K562 (cell line): Measurements from ENCODE around the gene GLTPD2. TPM values are rescaled to one million over a fixed set of nuclear protein-coding genes. Genes with fewer than 3 reads are reported as not detected.
A peak's percentile ranks its signal among the peaks of the same experiment; 100 is the strongest.

Experiments
- E2F3 ChIP-seq: fragments of 250-450 bp; sonication (Bioruptor Pico); IDR thresholded peaks from 2 replicates; pipeline ENCODE4 v1.4.0; 2020; ENCODE audit warnings: mild to moderate bottlenecking
- JUND ChIP-seq, 2 experiments: IDR thresholded peaks; 2 replicates in 1 of 2; 3 replicates in 1 of 2; pipeline ENCODE4 v1.6.1; 2011; ENCODE audit warnings: borderline replicate concordance in 2 of 2, low read depth in 2 of 2, low read length in 2 of 2, improper control_type of control experiment in 1 of 2, missing biosample characterization in 1 of 2, missing genetic modification characterization in 1 of 2, missing genetic modification reagents in 1 of 2
- MCM3 ChIP-seq: fragments of 450-650 bp; IDR thresholded peaks from 2 replicates; pipeline ENCODE4 v1.6.1; 2016
- SMAD4 ChIP-seq: fragments of 250-450 bp; sonication (Bioruptor Pico); conservative IDR thresholded peaks from 2 replicates; pipeline ENCODE4 v1.8.0; 2021; ENCODE audit warnings: inconsistent platforms, mild to moderate bottlenecking, moderate library complexity
- SRSF7 ChIP-seq: fragments of 200-400 bp; formaldehyde crosslinking; optimal IDR thresholded peaks from 2 replicates; pipeline ENCODE3; 2017; ENCODE audit warnings: mild to moderate bottlenecking, low read depth, low read length
- ZNF143 ChIP-seq: sonication (generic); formaldehyde crosslinking; IDR thresholded peaks from 2 replicates; pipeline ENCODE4 v1.9.0; 2022; ENCODE audit warnings: mild to moderate bottlenecking, missing genetic modification reagents
- polyA plus RNA-seq, 8 experiments: library from polyadenylated mRNA; depleted of rRNA in 4 of 8; stranded (reverse) in 5 of 8; unstranded in 3 of 8; fragments of >200 nt; fragmentation: Nextera tagmentation in 2 of 8; fragmentation: Illumina TruSeq in 1 of 8; extraction: Ambion mirVana in 2 of 8; extraction: Trizol in 1 of 8; gene quantifications; 2 replicates each; pipeline versions ENCODE4 v1.2.1 to v1.2.3, GENCODE V29; 2011 to 2014; ENCODE audit warnings: inconsistent platforms in 1 of 8, missing spikeins in 1 of 8
- total RNA-seq, 7 experiments: library from RNA; depleted of rRNA in 6 of 7; stranded (reverse); fragments of >200 nt in 6 of 7; fragmentation: Illumina TruSeq in 2 of 7; extraction: Trizol in 2 of 7; gene quantifications; 2 replicates each; pipeline versions ENCODE4 v1.2.1 to v1.2.3, GENCODE V29; 2011 to 2021; ENCODE audit warnings: low replicate concordance in 1 of 7
- TF ChIP-seq, protein P1 (sequence below): fragments of 450-650 bp; IDR thresholded peaks from 2 replicates; pipeline ENCODE4 v1.6.1; 2014; ENCODE audit warnings: low read depth, mild to moderate bottlenecking, moderate library complexity, borderline replicate concordance
- TF ChIP-seq, protein P2 (sequence below): fragments of 250-450 bp; sonication (Bioruptor Pico); IDR thresholded peaks from 2 replicates; pipeline ENCODE4 v1.8.0; 2021; ENCODE audit warnings: moderate library complexity, mild to moderate bottlenecking, inconsistent platforms
- TF ChIP-seq, protein P3 (sequence below): fragments of 250-450 bp; sonication (Bioruptor Pico); IDR thresholded peaks from 2 replicates; pipeline ENCODE4 v1.5.0; 2021; ENCODE audit warnings: mild to moderate bottlenecking, moderate library complexity
- TF ChIP-seq, protein P4 (sequence below), 2 experiments: fragments of 450-650 bp; formaldehyde crosslinking in 1 of 2; IDR thresholded peaks; 2 replicates each; pipeline versions ENCODE4 v1.4.0 to v1.6.1; 2014 to 2020; ENCODE audit warnings: mild to moderate bottlenecking in 2 of 2, borderline replicate concordance in 1 of 2, low read depth in 1 of 2

The GLTPD2 gene
- total and polyA plus RNA-seq, 9 of the 15 experiments (the other 6 are each of a cell fraction or from before 2014, with no cell fraction given), result not detected

DNA sequence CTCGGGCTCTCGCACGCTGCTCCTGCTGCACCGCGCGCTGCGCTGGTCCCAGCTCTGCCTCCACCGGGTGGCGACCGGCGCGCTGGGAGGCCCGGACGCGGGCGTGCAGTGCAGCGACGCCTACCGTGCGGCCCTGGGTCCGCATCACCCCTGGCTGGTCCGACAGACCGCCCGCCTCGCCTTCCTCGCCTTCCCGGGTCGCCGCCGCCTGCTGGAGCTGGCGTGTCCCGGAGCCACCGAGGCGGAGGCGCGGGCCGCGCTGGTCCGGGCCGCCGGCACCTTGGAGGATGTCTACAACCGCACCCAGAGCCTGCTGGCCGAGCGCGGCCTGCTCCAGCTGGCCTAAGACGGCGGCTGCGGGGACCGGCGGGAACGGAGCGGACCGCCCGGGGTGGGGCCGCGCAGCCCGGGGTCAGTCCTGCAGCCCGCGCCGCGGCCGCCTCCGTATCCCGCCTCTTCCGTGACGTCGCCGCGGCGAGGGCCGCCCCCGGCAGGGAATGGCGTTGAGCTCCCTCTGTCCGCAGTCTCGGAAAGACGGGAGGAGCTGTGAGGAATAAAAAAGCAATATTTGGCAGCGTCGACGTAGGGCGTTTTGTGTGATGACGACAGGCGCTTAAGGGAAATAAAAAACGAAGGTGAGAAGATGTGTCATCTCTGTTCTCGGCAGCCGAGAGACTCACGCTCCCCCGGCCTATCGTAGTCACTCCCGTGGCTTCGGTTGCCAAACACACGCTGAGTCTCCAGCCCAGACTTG, 1.4 kb downstream of the GLTPD2 start (continued):
- TF ChIP-seq, protein P1, sequence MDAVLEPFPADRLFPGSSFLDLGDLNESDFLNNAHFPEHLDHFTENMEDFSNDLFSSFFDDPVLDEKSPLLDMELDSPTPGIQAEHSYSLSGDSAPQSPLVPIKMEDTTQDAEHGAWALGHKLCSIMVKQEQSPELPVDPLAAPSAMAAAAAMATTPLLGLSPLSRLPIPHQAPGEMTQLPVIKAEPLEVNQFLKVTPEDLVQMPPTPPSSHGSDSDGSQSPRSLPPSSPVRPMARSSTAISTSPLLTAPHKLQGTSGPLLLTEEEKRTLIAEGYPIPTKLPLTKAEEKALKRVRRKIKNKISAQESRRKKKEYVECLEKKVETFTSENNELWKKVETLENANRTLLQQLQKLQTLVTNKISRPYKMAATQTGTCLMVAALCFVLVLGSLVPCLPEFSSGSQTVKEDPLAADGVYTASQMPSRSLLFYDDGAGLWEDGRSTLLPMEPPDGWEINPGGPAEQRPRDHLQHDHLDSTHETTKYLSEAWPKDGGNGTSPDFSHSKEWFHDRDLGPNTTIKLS, result peak; percentile 87
- TF ChIP-seq, protein P2, sequence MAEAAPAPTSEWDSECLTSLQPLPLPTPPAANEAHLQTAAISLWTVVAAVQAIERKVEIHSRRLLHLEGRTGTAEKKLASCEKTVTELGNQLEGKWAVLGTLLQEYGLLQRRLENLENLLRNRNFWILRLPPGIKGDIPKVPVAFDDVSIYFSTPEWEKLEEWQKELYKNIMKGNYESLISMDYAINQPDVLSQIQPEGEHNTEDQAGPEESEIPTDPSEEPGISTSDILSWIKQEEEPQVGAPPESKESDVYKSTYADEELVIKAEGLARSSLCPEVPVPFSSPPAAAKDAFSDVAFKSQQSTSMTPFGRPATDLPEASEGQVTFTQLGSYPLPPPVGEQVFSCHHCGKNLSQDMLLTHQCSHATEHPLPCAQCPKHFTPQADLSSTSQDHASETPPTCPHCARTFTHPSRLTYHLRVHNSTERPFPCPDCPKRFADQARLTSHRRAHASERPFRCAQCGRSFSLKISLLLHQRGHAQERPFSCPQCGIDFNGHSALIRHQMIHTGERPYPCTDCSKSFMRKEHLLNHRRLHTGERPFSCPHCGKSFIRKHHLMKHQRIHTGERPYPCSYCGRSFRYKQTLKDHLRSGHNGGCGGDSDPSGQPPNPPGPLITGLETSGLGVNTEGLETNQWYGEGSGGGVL, result no peak
- 0 out of 2 replicates have a peak, but pooled peaks have one; percentile 30 for TF ChIP-seq E2F3 (CRISPR knock-in tag)
- peak; percentile 13; the same call in 1 of the 2 replicates for TF ChIP-seq JUND (IDR thresholded peaks at IDR 0.05; ENCODE audit: borderline replicate concordance, low read depth, low read length)
- TF ChIP-seq JUND (tag; IDR thresholded peaks at IDR 0.05; ENCODE audit: borderline replicate concordance, low read depth, low read length), result no peak; the same call in 2 of the 3 replicates
- TF ChIP-seq MCM3, result no peak
- no peak for TF ChIP-seq SRSF7
- TF ChIP-seq ZNF143 (CRISPR knock-in tag), result peak; percentile 16; the same call in 1 of the 2 replicates
- TF ChIP-seq SMAD4 (CRISPR knock-in tag), result peak; percentile 83
- TF ChIP-seq, protein P3, sequence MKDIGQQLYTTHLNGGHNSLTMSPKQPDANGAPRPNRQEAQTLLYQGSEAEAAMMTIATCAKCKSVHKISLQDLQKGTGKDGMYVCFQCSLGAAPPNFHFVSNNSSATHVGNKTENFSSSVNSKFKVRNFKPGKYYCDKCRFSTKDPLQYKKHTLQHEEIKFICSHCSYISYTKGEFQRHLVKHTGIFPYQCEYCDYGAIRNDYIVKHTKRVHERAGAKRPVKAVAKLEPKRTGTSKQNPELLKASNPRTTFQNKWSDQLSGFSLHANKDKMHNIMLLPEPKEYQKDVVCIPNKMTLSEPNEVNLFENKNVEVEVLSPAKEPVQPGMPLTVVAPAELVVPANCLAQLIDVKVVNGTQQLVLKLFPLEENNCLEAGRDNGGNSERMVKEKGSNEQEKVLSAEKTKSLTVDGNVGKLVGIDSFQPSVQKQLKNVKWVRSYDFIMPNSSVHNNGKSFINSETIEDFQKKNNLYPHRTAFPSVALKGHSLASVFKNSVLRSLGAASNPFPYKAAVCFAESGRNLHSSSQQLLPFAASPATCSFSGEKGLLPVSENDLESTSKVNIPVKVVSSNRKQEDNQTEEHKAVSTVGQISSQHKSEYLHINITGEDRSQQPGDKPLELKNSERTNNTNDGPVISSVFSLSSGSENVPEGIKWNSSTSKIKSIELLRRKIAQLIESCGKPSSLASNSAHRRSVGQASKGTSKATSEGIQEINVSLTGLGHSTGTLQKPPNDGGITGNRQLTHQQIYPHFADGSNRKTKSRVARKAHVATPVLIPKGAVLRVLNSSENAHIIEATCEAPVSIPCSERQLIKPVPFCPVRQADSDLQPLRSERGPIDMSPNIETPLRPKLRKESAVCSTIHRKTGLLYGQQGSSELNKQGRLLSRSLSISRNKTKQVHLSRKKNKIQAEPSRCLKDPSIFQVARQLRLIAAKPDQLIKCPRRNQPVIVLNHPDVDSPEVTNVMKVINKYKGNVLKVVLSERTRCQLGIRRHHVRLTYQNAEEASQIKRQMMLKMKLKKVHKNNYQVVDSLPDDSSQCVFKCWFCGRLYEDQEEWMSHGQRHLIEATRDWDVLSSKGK (CRISPR knock-in tag), result no peak
- TF ChIP-seq, protein P4, sequence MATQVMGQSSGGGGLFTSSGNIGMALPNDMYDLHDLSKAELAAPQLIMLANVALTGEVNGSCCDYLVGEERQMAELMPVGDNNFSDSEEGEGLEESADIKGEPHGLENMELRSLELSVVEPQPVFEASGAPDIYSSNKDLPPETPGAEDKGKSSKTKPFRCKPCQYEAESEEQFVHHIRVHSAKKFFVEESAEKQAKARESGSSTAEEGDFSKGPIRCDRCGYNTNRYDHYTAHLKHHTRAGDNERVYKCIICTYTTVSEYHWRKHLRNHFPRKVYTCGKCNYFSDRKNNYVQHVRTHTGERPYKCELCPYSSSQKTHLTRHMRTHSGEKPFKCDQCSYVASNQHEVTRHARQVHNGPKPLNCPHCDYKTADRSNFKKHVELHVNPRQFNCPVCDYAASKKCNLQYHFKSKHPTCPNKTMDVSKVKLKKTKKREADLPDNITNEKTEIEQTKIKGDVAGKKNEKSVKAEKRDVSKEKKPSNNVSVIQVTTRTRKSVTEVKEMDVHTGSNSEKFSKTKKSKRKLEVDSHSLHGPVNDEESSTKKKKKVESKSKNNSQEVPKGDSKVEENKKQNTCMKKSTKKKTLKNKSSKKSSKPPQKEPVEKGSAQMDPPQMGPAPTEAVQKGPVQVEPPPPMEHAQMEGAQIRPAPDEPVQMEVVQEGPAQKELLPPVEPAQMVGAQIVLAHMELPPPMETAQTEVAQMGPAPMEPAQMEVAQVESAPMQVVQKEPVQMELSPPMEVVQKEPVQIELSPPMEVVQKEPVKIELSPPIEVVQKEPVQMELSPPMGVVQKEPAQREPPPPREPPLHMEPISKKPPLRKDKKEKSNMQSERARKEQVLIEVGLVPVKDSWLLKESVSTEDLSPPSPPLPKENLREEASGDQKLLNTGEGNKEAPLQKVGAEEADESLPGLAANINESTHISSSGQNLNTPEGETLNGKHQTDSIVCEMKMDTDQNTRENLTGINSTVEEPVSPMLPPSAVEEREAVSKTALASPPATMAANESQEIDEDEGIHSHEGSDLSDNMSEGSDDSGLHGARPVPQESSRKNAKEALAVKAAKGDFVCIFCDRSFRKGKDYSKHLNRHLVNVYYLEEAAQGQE (IDR thresholded peaks at IDR 0.05; ENCODE audit: borderline replicate concordance), result peak; percentile 65
- TF ChIP-seq, protein P4 (CRISPR knock-in tag; IDR thresholded peaks at IDR 0.05; ENCODE audit: low read depth), result no peak
